ENCODE results near the gene PPM1H. TPM values are rescaled to one million over a fixed set of nuclear protein-coding genes. Genes with fewer than 3 reads are reported as not detected.

The PPM1H gene
- total and polyA plus RNA-seq, 10 of the 15 experiments (the other 5 are each of a cell fraction or from before 2014, with no cell fraction given), result 0.11 to 0.83 (median 0.49) TPM

- 1% methylated on average over 65 of the region's 66 CpGs for WGBS (ENCODE audit: insufficient coverage, insufficient replicate concordance, low lambda C conversion rate, missing lambda C conversion rate)
- peak overlapping the region; percentile 77 for H3K4me3 ChIP-seq
- no peak for TF ChIP-seq ZBTB40 (IDR thresholded peaks at IDR 0.05; ENCODE audit: borderline replicate concordance)
- no peak for TF ChIP-seq MYB (IDR thresholded peaks at IDR 0.05; ENCODE audit: borderline replicate concordance, low read depth, low read length)
- TF ChIP-seq CTCF (IDR thresholded peaks at IDR 0.05 in 2 of 3, conservative IDR thresholded peaks at IDR 0.05 in 1 of 3; ENCODE audit: control insufficient read depth in 2 of 3, extremely low read depth in 1 of 3, insufficient read depth in 1 of 3, low read depth in 3 of 3, low read length in 3 of 3), result no peak
- TF ChIP-seq DPF2 (IDR thresholded peaks at IDR 0.05), result no peak; the same call in 1 of the 2 replicates
- TF ChIP-seq BRCA1 (IDR thresholded peaks at IDR 0.05; ENCODE audit: low read depth, low read length), result no peak
- no peak; the same call in none of the 2 replicates for TF ChIP-seq IKZF1 (conservative IDR thresholded peaks at IDR 0.05)
- peak; percentile 89 for TF ChIP-seq ZNF687 (IDR thresholded peaks at IDR 0.05)
- TF ChIP-seq EP300 (IDR thresholded peaks at IDR 0.05; ENCODE audit: borderline replicate concordance in 1 of 2, control insufficient read depth in 1 of 2, low read depth in 2 of 2, low read length in 2 of 2), result peak in 1 of 2 experiments; percentile 15; a peak in 1 of 4 replicates
- no peak for TF ChIP-seq ZNF622 (IDR thresholded peaks at IDR 0.05)
These were observed 332.5 kb downstream of the PPM1H start for GRCh38 chr12:62602255-62603060.

More at GRCh38 chr12:62602255-62603060, 332.5 kb downstream of the PPM1H start:
- Histone ChIP-seq H3K27ac (ENCODE audit: control insufficient read depth, insufficient read depth) (peak overlapping the region; percentile 99), H3K27me3 (replicated peaks in 1 of 2; ENCODE audit: control insufficient read depth in 2 of 2, insufficient read depth in 2 of 2, low read length in 1 of 2) (no peaks in the 10 kb centered on the region), H3K4me1 (ENCODE audit: control insufficient read depth, insufficient read depth, low read length) (peaks cover 17% of the 10 kb centered on the region; the same call in 1 of the 2 replicates), H3K36me3 (ENCODE audit: control insufficient read depth in 2 of 2, insufficient read depth in 2 of 2, low read length in 1 of 2) (no peaks in the 10 kb centered on the region), H3K9me3 (replicated peaks; ENCODE audit: control insufficient read depth, insufficient read depth, low read length) (no peaks in the 10 kb centered on the region), H3K4me2 (ENCODE audit: control insufficient read depth, insufficient read depth) (peak overlapping the region; percentile 68), H2AFZ (ENCODE audit: control insufficient read depth, low read depth, low read length) (peak overlapping the region; percentile 95), H4K20me1 (ENCODE audit: control insufficient read depth, insufficient read depth) (no peaks in the 10 kb centered on the region), H3K9ac (ENCODE audit: control insufficient read depth, insufficient read depth, low read length) (peak overlapping the region; percentile 99), H3K79me2 (ENCODE audit: control insufficient read depth, insufficient read depth, low read length) (peaks cover 33% of the 10 kb centered on the region)
- BruUV-seq (replicated peaks), result TSS peak; percentile 88
- DNase-seq (ENCODE audit: low read depth, low spot score) (peak; percentile 87), ATAC-seq (peak; percentile 79), FAIRE-seq (peak; percentile 78)
- ChIA-PET SMC1A (ENCODE audit: uncharacterized antibody, unreplicated experiment) (interaction anchor here (0.6 to 3.1 kb wide), 12 partner anchors 10 to 465 kb away, joined by 3 to 13 read pairs (median 4); no protein-coding TSS in a partner anchor), RAD21 (ENCODE audit: unreplicated experiment) (interaction anchor here (0.8 to 3.3 kb wide), 23 partner anchors 9 to 337 kb away, joined by 3 to 22 read pairs (median 4); partner anchors contain the start of gene MON2), CTCF (interaction anchor here (0.6 to 2.7 kb wide), 12 partner anchors 9 to 210 kb away, joined by 3 to 35 read pairs (median 4); partner anchors contain the start of gene MON2), POLR2A (interaction anchor here (0.6 to 1.7 kb wide), 16 partner anchors 9 to 351 kb away, joined by 3 to 7 read pairs (median 3); no protein-coding TSS in a partner anchor)
- intact Hi-C loops (cut with micrococcal nuclease; ENCODE audit: unreplicated experiment), result loop anchor here (2.0 to 10.0 kb wide), 5 partner anchors 130 to 702 kb away; partner anchors contain the start of genes MON2 and USP15
- in situ Hi-C loops (cut with MboI), result no loop called here

Data from GM12878 (cell line).